ENCODE measurements around the gene PHLDB1.

DNA sequence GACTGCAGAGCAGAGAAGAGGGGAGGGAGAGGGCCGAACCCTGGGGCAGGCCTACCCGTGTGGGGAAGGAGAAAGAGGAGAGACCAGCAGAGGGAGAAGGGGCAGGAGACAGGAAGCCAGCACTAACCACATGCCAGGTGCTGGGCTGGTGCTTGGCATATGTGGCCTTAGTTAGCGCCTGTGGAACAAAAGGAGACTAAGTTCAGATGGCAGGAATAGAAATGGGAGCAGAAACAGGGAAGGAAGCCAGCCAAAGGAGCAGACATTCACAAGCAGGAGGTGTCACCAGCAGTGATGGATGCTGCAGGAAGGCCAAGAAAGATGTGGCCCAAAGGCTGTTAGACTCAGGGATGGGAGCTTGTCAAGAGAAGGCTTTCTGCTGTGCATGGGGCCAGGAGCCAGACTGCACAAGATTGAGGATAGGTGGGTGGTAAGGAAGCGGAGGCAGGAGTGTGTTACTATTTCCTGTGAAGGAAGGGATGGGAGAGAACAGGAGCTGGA is 45.3 kb downstream of the PHLDB1 start:
- TF ChIP-seq CTCF (IDR thresholded peaks at IDR 0.05): no peak
- no peak for TF ChIP-seq POLR2AphosphoS5 (IDR thresholded peaks at IDR 0.05)

Data from breast epithelium (tissue), 3 donors.